Neutrophil (primary cell): ENCODE measurements around the gene SUMO2.
"Not testable (repeated sequence)": the region's sequence is repeated elsewhere in the genome, so short reads cannot be mapped to it uniquely, and the experiment has no call there.

Experiments
- H3K27ac ChIP-seq: fragments of 200-600 bp; sonication (generic); 2 replicates; pipeline ENCODE4 v1.5.1; 2016; ENCODE audit warnings: mild to moderate bottlenecking, moderate library complexity
- H3K27me3 ChIP-seq: fragments of 200-600 bp; sonication (generic); 2 replicates; pipeline ENCODE4 v1.6.0; 2016; ENCODE audit warnings: mild to moderate bottlenecking
- H3K36me3 ChIP-seq: fragments of 200-600 bp; sonication (generic); 2 replicates; pipeline ENCODE4 v1.5.1; 2017
- H3K4me1 ChIP-seq, 2 experiments: fragments of 200-600 bp in 1 of 2; sonication (generic) in 1 of 2; 1 replicate in 1 of 2; 2 replicates in 1 of 2; pipeline versions ENCODE4 v1.5.1 to v1.6.1; 2013 to 2016; ENCODE audit warnings: low read depth in 1 of 2, low read length in 1 of 2, mild to moderate bottlenecking in 1 of 2, moderate library complexity in 1 of 2; ENCODE audit not compliant: control insufficient read depth in 1 of 2, insufficient read depth in 1 of 2
- H3K4me3 ChIP-seq, 2 experiments: fragments of 200-600 bp in 1 of 2; sonication (generic) in 1 of 2; 1 replicate in 1 of 2; 2 replicates in 1 of 2; pipeline ENCODE4 v1.5.1; 2013 to 2016; ENCODE audit warnings: low read depth in 1 of 2, low read length in 1 of 2, mild to moderate bottlenecking in 1 of 2, moderate library complexity in 1 of 2
- H3K9me3 ChIP-seq: fragments of 200-600 bp; sonication (generic); 2 replicates; pipeline ENCODE4 v1.5.1; 2016
- CTCF ChIP-seq: fragments of 200-600 bp; sonication (generic); IDR thresholded peaks from 2 replicates; pipeline ENCODE4 v1.5.1; 2016; ENCODE audit warnings: antibody characterized with exemption

The SUMO2 gene

GRCh38 chr17:75130632-75131277, 52.0 kb downstream of the SUMO2 start:
- Histone ChIP-seq H3K4me1 (peaks cover 32 to 40% of the 10 kb centered on the region in 2 experiments), H3K27me3 (no peaks in the 10 kb centered on the region), H3K27ac (peak overlapping the region; percentile 79), H3K36me3 (peaks cover 41% of the 10 kb centered on the region), H3K4me3 (peak overlapping the region; percentile 72 to 93), H3K9me3 (no peaks in the 10 kb centered on the region)
- peak; percentile 40 for TF ChIP-seq CTCF

GRCh38 chr17:75130059-75130631, 52.6 kb downstream of the SUMO2 start:
- H3K4me1 ChIP-seq: peaks cover 38 to 46% of the 10 kb centered on the region in 2 experiments
- H3K27ac ChIP-seq: peak overlapping the region; percentile 79
- H3K27me3 ChIP-seq: no peaks in the 10 kb centered on the region
- peaks cover 35% of the 10 kb centered on the region for H3K36me3 ChIP-seq
- no peaks in the 10 kb centered on the region for H3K9me3 ChIP-seq
- TF ChIP-seq CTCF: no peak
- peak overlapping the region in 1 of 2 experiments; percentile 93 for H3K4me3 ChIP-seq

DNA sequence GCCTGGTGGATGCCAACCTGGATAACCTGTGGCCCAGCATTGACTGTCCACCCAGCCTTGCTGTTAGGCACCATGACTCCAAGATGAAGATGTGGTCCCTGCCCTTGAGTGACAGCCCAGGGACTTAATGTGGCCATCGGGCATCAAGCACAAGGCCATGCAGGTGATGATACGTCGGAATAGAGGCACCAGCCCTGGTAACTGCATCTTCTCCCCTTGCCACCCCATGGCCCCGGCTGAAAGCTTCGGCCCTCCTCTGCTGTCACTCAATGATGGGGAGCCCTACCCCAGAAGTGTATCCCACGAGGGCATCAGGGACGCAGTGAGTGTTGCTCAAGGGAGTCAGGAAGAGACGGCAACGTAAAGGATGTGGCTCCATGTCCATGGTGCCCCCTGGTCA, 53.2 kb downstream of the SUMO2 start:
- peaks cover 30% of the 10 kb centered on the region for H3K36me3 ChIP-seq
- peaks cover 44 to 52% of the 10 kb centered on the region in 2 experiments for H3K4me1 ChIP-seq
- no peak for TF ChIP-seq CTCF
- H3K27ac ChIP-seq: peak overlapping the region; percentile 79
- H3K9me3 ChIP-seq: no peaks in the 10 kb centered on the region
- no peak overlapping the region for H3K4me3 ChIP-seq
- no peaks in the 10 kb centered on the region for H3K27me3 ChIP-seq

DNA sequence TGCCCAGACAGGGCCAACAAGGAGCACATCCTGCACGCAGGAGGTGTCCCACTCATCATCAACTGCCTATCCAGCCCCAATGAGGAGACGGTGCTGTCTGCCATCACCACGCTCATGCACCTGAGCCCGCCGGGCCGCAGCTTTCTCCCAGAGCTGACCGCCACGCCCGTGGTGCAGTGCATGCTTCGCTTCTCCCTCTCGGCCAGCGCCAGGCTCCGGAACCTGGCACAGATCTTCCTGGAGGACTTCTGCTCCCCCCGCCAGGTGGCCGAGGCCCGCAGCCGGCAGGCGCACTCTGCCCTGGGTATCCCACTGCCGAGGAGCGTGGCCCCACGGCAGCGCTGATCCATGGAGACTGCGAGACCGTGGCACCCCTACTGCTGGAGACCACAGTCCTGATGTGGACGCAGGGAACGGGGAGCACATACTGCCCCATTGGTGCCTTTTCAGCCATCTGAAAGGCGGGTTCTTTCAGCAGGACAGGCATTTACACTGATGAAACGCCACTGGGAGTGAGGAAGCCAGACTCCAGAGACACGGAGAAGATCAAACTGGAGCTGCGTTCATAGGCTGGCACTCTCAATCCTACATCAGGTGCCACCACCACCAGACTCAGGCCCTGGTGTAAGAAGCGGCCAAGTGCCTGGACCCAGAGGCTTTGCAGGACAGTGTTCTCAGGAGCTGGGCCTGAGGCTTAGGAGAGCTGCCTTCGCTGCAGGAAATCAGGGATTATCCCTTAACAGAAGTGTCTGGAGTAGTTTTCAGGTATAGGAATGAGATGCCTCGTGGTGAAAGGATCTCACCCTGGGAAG, 53.9 kb downstream of the SUMO2 start:
- H3K27me3 ChIP-seq: no peaks in the 10 kb centered on the region
- H3K4me3 ChIP-seq: no peak overlapping the region
- H3K4me1 ChIP-seq: peaks cover 50 to 59% of the 10 kb centered on the region in 2 experiments
- no peaks in the 10 kb centered on the region for H3K9me3 ChIP-seq
- peak overlapping the region; percentile 98 for H3K27ac ChIP-seq
- peaks cover 23% of the 10 kb centered on the region for H3K36me3 ChIP-seq
- TF ChIP-seq CTCF: no peak

DNA sequence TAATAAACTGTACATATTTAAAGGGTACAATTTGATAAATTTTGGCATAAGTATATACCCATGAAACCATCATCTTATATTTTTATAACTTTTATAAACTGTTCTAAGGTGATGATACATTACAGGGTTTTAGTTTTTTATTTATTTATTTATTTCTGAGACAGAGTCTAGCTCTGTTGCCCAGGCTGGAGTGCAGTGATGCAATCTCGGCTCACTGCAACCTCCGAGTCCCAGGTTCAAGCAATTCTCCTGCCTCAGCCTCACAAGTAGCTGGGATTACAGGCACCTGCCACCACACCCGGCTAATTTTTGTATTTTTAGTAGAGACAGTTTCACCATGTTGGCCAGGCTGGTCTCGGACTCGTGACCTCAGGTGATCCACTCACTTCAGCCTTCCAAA, 54.8 kb downstream of the SUMO2 start:
- Histone ChIP-seq H3K4me1 (peaks cover 56 to 67% of the 10 kb centered on the region in 2 experiments), H3K36me3 (peaks cover 19% of the 10 kb centered on the region), H3K27ac (peak overlapping the region; percentile 98)
- H3K9me3 ChIP-seq, H3K4me3 ChIP-seq, H3K27me3 ChIP-seq: not testable (repeated sequence)

- Histone ChIP-seq H3K4me1 (peaks cover 52 to 63% of the 10 kb centered on the region in 2 experiments), H3K27ac (peak overlapping the region; percentile 98), H3K9me3 (no peaks in the 10 kb centered on the region), H3K36me3 (peaks cover 19% of the 10 kb centered on the region), H3K27me3 (no peaks in the 10 kb centered on the region), H3K4me3 (peak overlapping the region in 1 of 2 experiments; percentile 65)
- no peak for TF ChIP-seq CTCF
These were observed 55.8 kb downstream of the SUMO2 start for GRCh38 chr17:75126954-75127353.
